NOMO-1 treated with DMSO at 0.1 percent for 48 hours (cell line): ENCODE data around the gene ARRDC1.
"Not testable (repeated sequence)": the region's sequence is repeated elsewhere in the genome, so short reads cannot be mapped to it uniquely, and the experiment has no call there.

Experiments
- DNase-seq: peaks from one replicate; lab custom pipeline; 2025; ENCODE audit not compliant: unreplicated experiment; lab: John Stamatoyannopoulos, UW

The ARRDC1 gene, protein sequence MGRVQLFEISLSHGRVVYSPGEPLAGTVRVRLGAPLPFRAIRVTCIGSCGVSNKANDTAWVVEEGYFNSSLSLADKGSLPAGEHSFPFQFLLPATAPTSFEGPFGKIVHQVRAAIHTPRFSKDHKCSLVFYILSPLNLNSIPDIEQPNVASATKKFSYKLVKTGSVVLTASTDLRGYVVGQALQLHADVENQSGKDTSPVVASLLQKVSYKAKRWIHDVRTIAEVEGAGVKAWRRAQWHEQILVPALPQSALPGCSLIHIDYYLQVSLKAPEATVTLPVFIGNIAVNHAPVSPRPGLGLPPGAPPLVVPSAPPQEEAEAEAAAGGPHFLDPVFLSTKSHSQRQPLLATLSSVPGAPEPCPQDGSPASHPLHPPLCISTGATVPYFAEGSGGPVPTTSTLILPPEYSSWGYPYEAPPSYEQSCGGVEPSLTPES

DNA sequence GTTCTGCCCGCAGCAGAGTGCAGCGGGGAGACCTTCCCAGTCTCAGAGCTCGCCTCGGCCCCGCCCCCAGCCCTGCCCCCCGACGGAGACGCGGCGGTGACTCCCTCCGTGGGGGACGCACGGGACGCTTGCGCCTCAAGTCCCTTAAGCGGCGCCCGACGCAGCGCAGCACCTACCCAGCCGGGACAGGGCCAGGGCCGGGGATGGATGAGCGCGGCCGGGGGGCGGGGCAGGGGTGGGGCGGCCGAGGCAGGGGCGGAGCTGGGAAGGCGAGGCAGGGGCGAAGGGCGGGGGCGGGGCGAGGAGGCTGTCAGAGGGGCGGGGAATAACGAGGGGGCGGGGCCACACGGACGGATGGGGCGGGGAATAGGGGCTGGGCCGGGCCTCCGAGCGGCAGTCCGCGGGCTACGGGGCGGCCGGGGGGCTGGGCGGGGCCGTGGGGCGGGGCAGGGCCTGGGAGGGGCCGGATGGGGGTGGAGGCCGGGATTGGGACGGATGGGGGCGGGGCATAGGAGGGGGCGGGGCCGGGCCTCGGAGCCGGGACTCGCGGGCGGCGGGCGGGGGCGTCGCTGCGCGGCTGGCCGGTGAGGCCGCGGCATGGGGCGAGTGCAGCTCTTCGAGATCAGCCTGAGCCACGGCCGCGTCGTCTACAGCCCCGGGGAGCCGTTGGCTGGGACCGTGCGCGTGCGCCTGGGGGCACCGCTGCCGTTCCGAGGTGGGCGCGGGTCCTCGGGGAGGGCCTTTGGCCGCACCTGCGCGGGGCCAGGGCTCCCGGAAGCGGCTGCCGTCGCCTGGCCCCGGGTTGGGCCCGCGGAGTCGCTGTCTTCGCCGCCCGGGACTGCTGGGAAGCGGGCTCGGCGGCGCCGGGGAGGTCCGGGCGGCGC, at the start of gene ARRDC1:
Gene ARRDC1 (plus strand): TSS at position 566 of the 884 bp plus-strand sequence. CDS start 32 bp downstream, at position 598.
- peak; percentile 96 for DNase-seq

GRCh38 chr9:137556069-137556838, 49.2 kb upstream of the ARRDC1 start:
- no peak for DNase-seq

DNA sequence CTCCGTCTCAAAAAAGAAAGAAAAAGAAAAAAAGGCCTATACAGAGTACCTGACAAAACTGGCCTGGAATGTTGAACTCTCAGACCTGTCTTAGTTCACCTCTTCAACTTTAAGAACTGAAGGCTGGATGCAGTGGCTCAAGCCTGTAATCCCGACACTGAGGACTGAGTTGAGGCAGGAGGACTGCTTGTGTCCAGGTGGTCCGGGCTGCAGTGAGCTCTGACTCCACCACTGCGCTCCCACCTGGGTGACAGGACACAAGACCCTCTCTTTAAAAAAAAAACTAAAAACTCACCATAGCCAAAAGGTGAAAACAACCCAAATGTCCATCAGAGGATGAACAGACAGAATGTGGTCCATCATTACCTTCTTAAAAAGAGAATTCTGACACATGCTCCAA, 47.4 kb upstream of the ARRDC1 start:
- DNase-seq = no peak

DNA sequence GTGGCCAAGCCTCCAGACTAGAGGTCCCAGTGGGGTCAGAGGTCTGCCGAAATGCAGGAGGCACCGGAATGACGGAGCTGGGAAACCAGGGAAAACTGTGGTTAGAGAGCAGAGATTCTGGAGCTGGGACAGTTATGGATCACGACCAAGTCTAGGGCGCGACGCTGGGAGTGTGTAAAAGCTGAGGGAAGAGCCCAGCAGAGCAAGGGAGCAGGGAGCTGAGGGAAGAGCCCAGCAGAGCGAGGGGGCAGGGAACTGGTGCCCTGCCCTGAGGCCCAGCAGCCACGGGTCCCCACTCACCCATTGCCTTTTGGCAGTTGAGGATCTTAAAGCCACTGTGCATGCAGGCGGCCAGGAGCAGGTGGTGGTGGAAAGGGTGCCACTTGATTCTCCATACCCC, 41.4 kb upstream of the ARRDC1 start:
- no peak for DNase-seq

- peak; percentile 12 for DNase-seq
Observed at GRCh38 chr9:137564817-137565411, 40.6 kb upstream of the ARRDC1 start.

- DNase-seq = not testable (repeated sequence)
Observed at GRCh38 chr9:137568445-137568844, 37.0 kb upstream of the ARRDC1 start.

DNA sequence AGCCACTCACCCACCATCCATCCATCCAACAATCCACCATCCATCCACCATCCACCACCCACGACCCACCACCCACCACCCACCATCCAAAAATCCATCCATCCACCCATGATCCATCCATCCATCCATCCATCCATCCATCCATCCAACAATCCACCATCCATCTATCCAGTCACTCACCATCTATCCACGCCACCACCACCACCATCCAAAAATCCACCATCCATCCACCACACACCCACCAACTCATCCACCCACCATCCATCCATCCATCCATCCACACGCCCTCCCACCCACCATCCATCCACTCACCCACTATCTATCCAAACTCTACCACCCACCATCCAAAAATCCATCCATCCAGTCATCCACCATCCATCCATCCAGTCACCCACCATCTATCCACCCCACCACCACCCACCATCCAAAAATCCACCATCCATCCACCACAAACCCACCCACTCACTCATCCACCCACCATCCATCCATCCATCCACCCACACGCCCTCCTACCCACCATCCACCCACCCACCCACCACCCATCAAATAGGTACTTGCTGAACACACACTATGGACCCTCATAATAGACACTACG, 35.8 kb upstream of the ARRDC1 start:
- no peak for DNase-seq

DNA sequence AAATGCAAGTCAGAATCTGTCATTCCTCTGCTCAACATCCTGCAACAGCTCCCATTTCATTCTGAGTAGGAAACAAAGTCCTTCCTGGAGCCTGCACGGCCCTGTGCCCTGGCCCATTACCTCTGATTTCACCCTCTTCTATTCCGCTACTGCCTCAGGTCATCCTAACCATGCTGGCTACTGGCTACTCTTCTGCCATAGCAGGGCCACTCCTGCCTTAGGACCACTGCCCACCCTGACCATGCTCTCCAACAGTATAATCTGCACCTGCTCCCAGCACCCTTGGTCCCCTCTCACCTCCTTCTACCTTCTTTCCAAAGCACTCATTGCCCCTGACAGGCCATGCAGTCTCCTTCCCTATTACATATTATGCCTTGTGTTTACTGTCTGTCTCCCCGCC, 34.9 kb upstream of the ARRDC1 start:
- DNase-seq = no peak

- no peak for DNase-seq
Observed at GRCh38 chr9:137574192-137574591, 31.3 kb upstream of the ARRDC1 start.

GRCh38 chr9:137575364-137575715, 30.1 kb upstream of the ARRDC1 start:
- DNase-seq = peak; percentile 45

GRCh38 chr9:137575716-137576411, 29.6 kb upstream of the ARRDC1 start:
- peak; percentile 70 for DNase-seq

- DNase-seq = peak; percentile 88
Observed at GRCh38 chr9:137578518-137579258, 26.8 kb upstream of the ARRDC1 start, which contains the start of gene DPH7. DPH7 (minus strand) TSS chr9:137578925; CDS start chr9:137578777, 148 bp downstream.

DNA sequence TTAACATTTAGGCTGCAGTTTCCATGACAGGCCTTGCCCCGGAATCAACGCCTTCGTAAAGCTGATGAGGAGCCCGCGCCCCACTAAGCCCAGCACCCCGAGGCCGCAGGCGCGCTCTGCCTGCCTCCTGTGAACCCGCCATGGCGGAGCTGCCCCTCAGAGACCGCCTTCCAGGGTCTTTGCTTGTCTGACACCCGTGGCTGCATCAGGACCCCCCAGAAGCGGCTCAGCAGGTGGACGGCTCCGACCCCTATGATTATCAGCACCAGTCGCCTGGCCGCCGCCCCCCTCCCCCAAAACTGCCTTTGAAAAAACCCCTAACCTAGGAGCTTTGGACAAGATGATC, 26.3 kb upstream of the ARRDC1 start:
- no peak for DNase-seq

DNA sequence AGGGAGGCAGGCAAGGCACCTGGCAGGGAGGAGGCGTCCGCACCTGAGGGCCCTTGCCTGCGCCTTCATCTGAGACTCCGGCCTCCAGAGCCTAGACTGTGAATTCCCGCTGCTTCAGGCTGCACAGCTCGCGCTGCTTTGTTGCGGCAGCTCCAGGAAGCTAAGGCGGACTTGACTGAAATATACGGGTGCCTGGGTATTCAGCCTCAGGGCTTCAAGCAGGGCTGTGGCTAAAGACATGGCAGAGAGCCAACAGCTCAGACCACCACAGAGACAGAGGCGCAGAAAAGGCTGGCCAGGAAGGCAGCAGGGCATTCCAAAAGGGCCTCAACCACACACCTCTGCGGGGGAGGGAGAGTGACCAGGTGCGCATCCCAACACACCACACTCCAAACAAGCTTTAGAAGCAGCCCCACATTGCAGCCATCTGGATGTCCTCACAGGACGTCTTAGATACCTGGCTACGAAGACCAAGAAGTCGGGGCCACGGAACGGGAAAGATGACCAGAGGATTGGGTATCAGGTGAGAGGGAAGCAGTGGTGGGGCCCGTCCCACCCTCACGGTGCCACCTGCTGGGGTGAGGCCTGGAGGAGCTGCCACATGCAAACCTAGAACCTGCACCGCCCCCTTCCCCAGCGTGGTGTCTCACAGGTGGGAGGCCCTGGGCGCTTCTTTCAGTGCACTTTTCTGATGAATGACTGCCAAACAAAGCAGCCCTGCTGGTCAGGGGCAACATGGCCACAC, 25.1 kb upstream of the ARRDC1 start:
- no peak for DNase-seq

DNA sequence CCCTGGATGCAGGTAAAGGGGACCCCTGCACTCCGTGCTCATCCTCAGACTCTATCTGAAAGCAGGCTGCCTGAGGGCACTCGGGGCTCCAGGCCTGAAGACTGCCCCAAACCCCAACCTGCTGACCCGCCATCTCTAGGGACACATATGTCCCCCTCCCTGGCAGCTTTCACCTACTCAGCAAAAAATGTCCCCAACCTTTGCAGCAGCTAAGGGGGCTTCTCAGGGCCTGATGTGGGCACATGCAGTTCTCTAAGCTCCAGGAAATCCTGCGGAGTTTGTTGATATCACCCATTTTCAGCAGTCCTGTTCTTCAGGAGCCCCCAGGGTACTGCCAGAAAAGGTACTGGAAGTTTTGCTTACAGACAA, 24.5 kb upstream of the ARRDC1 start:
- no peak for DNase-seq

GRCh38 chr9:137581361-137582285, 23.9 kb upstream of the ARRDC1 start:
- no peak for DNase-seq

DNA sequence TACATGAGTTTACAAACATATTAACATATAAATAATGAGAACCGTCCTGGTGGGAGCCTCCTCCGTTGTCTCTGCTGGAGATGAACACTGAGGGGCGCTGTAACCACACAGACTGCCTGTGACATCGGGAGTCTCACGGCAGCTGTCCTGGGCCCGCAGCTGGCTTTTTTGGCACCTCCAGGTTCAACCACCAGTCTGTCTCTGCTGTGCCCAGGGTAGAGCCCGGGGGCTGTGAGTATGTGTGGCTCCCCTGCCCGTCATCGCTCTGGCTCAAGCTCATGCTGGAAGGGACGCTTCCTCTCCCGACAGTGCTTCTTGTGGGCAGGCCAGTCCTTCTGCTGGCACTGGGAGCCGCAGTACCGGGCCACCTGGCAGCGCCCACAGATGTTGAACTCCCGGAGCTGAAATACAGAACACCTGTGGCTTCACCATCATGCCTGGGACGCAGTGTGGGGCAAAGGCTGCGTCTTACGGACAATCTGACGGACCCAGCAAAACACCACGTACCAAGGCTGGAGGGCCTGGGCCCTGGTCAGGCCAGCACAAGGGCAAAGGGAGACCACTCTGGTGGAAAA, 23.1 kb upstream of the ARRDC1 start:
- peak; percentile 44 for DNase-seq
